WI38 (cell line): ENCODE results near the gene PALM3.

ENCODE experiments used
- H3K4me3 ChIP-seq: 2 replicates; pipeline ENCODE4 v1.5.1; 2011; ENCODE audit warnings: low read depth, mild to moderate bottlenecking, control low read depth, low read length
- CTCF ChIP-seq: IDR thresholded peaks from 2 replicates; pipeline ENCODE4 v1.5.1; 2012; ENCODE audit warnings: low read depth, mild to moderate bottlenecking, control low read depth, low read length

Gene PALM3

GRCh38 chr19:14063105-14063504 is 1.2 kb upstream of the PALM3 start:
- no peak for TF ChIP-seq CTCF
- no peak overlapping the region for H3K4me3 ChIP-seq

- no peak for TF ChIP-seq CTCF
- H3K4me3 ChIP-seq: no peak overlapping the region
Observed at GRCh38 chr19:14062558-14062855, 631 bp upstream of the PALM3 start.

GRCh38 chr19:14061081-14061749 is 661 bp downstream of the PALM3 start:
- TF ChIP-seq CTCF: no peak
- no peak overlapping the region for H3K4me3 ChIP-seq

DNA sequence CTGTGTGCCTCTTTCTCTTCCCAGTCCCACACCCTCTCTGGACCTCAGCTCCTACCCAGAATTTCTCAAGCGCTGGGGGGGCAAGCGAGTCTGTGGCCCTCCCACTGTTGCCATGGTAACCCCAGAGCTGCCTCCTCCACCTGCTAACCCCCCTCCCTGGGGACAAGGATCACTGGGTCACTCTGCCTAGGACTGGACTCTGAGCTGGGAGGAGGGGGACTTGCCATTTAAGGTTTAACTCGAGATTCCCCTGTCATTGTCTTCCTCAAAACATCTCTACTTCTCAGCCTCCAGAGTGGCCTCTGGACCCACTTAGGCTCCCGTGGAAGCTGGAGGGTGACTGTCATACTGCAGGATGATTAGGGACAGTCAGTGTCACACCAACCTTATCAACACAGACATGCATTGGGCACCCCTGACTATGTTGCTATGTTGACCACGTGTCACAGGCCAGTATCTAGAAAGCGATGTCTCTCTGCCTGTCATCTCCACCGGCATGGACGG is 2.2 kb downstream of the PALM3 start:
- TF ChIP-seq CTCF: no peak
- no peak overlapping the region for H3K4me3 ChIP-seq

DNA sequence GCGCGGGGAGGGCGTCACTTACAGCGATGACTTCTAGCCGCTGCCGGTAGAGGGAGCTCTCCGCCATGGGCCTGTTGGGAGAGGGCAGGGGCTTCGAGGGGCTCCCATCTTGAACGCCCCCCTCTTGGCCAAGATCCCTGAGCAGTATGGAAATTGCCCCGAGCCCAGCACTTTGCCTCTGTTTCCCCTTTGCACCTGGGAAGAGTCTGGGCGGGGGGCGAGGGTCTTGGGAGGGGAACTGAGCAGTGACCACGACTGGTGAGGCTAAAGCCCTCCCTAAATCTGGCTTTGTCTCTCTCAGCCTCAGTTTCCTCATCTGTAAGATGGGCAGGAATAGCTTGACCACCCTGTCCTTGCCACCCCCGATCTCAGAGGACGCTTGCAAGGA is 2.8 kb downstream of the PALM3 start:
- no peak overlapping the region for H3K4me3 ChIP-seq
- TF ChIP-seq CTCF: peak; percentile 75

GRCh38 chr19:14058182-14059092 is 3.4 kb downstream of the PALM3 start:
- H3K4me3 ChIP-seq: peak overlapping the region; percentile 27; the same call in 1 of the 2 replicates
- no peak for TF ChIP-seq CTCF

GRCh38 chr19:14056741-14057356 is 5.0 kb downstream of the PALM3 start:
- no peak overlapping the region for H3K4me3 ChIP-seq

More at GRCh38 chr19:14056741-14057356, 5.0 kb downstream of the PALM3 start:
- TF ChIP-seq CTCF: no peak
